Measurements from ENCODE around the gene TMEM97.
"Not testable (repeated sequence)": the region's sequence is repeated elsewhere in the genome, so short reads cannot be mapped to it uniquely, and the experiment has no call there.

Gene TMEM97

DNA sequence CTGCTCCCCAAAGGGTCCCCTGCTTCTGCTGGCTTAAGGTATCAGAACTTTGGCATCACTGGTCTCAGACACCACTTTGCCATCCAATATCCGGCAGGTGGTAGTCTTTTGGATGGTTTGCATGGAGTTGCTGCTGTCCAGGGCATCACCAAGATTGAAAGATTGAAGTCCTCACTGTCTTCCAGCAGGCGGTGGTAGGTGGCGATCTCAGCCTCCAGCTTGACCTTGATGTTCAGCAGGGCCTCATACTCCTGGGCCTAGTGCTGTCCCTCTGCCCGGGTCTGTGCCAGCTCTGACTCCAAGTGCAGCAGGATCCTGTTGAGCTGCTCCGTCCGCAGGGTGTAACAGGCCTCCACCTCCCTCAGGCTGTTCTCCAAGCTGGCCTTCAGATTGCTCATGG lies 43.0 kb upstream of the TMEM97 start:
- H3K4me3 ChIP-seq (ENCODE audit: low read depth, low read length), result no peak overlapping the region
- TF ChIP-seq, protein P1, sequence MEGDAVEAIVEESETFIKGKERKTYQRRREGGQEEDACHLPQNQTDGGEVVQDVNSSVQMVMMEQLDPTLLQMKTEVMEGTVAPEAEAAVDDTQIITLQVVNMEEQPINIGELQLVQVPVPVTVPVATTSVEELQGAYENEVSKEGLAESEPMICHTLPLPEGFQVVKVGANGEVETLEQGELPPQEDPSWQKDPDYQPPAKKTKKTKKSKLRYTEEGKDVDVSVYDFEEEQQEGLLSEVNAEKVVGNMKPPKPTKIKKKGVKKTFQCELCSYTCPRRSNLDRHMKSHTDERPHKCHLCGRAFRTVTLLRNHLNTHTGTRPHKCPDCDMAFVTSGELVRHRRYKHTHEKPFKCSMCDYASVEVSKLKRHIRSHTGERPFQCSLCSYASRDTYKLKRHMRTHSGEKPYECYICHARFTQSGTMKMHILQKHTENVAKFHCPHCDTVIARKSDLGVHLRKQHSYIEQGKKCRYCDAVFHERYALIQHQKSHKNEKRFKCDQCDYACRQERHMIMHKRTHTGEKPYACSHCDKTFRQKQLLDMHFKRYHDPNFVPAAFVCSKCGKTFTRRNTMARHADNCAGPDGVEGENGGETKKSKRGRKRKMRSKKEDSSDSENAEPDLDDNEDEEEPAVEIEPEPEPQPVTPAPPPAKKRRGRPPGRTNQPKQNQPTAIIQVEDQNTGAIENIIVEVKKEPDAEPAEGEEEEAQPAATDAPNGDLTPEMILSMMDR (IDR thresholded peaks at IDR 0.05; ENCODE audit: borderline replicate concordance, insufficient read depth, low read depth, low read length), result no peak

DNA sequence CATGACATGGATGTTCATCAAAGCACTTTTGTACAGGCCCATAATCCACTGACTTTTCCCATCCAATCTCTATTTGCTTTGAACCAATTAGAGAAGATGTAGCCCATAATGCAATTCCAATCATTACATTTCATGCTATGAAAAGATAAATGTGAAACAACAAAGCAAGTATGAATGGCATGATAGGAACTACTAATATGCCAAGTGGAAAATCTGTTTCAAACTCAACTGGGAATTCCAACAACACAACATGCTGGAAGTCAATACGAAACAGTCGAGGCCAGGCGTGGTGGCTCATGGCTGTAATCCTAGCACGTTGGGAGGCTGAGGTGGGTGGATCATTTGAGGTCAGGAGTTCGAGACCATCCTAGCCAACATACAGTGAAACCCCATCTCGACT lies 39.6 kb upstream of the TMEM97 start:
- no peak overlapping the region for H3K4me3 ChIP-seq (ENCODE audit: low read depth, low read length)

DNA sequence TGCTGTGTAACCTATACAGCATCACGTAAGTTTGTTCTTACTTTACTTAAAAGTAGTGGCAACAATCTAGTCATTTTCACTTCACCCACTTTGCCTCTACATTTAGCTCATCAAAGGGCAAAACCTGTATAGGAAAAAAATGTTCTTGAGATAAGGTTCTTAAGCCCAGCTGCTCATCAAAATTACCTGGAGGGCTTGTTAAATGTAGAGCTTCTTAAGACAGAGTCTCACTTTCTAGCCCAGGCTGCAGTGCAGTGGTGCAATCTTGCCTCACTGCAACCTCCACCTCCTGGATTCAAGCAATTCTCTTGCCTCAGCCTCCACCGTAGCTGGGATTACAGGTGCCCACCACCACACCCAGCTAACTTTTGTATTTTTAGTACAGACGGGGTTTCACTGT lies 38.2 kb upstream of the TMEM97 start:
- no peak overlapping the region for H3K4me3 ChIP-seq (ENCODE audit: low read depth, low read length)
- TF ChIP-seq, protein P1 (IDR thresholded peaks at IDR 0.05; ENCODE audit: borderline replicate concordance, insufficient read depth, low read depth, low read length), result no peak

More for the DNA sequence above, 39.6 kb upstream of the TMEM97 start:
- TF ChIP-seq, protein P1 (IDR thresholded peaks at IDR 0.05; ENCODE audit: borderline replicate concordance, insufficient read depth, low read depth, low read length), result no peak

DNA sequence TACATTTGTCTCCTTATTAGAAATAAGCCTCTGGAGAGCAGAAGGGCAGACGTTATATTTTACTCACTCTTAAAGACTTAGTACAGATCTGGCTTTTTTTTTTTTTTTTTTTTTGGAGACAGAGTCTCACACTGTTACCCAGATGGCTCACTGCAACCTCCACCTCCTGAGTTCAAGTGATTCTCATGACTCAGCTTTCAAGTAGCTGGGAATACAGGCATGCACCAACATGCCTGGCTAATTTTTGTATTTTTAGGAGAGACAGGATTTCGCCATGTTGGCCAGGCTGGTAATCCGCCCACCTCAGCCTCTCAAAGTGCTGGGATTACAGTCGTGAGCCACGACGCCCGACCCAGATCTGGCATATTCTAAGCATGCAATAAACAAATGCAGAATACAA lies 36.4 kb upstream of the TMEM97 start:
- TF ChIP-seq, protein P1 (IDR thresholded peaks at IDR 0.05; ENCODE audit: borderline replicate concordance, insufficient read depth, low read depth, low read length), result no peak
- no peak overlapping the region for H3K4me3 ChIP-seq (ENCODE audit: low read depth, low read length)

DNA sequence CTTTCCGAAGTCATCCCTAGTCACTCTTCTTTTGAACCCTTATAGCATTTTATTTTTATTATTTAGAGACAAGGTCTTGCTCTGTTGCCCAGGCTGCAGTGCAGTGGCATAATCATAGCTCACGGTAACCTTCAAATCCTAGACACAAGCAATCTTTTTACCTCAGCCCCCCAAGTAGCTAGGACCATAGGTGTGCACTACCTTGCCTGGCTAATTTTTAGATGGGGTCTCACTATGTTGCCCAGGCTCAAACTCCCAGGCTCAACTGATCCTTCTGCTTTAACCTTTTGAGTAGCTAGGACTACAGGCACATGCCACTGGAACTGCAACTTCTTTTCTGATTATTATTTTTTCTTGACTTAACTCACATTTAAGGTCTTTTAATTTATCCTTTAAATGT lies 33.0 kb upstream of the TMEM97 start:
- TF ChIP-seq, protein P1 (IDR thresholded peaks at IDR 0.05; ENCODE audit: borderline replicate concordance, insufficient read depth, low read depth, low read length), result no peak
- H3K4me3 ChIP-seq (ENCODE audit: low read depth, low read length), result no peak overlapping the region

DNA sequence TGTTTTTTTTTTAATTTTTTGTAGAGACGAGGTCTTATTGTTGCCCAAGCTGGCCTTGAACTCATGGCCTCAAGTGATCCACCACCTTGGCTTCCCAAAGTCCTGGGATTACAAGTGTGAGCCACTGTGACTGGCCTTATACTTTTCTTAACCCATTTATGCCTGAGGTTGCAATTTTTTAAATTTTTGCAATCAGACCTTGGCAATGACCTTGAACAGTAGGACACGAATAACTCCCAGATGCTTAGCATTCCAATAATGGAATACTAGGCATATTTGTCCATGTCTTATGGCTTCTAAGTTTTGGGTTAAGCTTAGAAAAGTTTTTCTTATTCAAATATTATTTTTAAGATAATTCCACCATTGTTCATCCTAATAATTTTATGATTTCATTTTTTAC lies 28.3 kb upstream of the TMEM97 start:
- no peak overlapping the region for H3K4me3 ChIP-seq (ENCODE audit: low read depth, low read length)
- TF ChIP-seq, protein P1 (IDR thresholded peaks at IDR 0.05; ENCODE audit: borderline replicate concordance, insufficient read depth, low read depth, low read length), result no peak

DNA sequence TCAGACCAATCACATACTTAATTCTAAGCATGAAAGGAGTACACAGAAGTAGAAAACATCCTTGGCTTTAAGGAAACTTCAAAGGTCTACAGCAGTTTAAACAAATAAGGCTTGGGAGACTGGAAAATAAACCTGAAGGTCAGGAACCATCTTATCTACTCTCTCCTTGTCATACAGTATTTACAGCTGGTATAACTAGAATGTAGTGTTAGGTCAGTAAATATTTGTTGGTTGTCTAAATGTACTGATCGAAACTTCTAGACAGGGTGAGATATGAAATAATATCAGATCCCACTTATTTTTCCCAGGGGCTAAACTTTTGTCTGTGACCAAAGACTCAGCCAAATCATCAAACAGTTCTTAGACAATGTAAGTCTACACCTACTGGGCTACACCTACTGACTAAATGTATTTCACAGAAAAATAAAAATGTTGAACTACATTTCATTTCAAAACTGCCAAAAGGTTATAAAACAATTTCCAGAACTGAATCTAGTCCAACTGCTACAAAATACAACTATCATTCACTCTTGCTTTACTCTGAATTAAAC lies 27.1 kb upstream of the TMEM97 start:
- no peak overlapping the region for H3K4me3 ChIP-seq (ENCODE audit: low read depth, low read length)
- TF ChIP-seq, protein P1 (IDR thresholded peaks at IDR 0.05; ENCODE audit: borderline replicate concordance, insufficient read depth, low read depth, low read length), result no peak

DNA sequence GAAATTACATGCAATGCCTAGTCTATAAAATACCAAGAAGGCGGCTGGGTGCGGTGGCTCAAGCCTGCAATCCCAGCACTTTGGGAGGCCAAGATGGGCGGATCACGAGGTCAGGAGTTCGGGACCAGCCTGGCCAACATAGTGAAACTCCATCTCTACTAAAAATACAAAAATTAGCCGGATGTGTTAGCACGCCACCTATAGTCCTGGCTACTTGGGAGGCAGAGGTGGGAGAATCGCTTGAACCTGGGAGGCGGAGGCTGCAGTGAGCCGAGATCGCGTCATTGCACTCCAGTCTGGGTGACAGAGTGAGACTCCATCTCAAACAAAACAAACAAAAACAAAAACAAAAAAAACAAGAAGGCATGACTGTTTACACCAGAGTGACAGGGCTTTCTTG lies 26.1 kb upstream of the TMEM97 start:
- not testable (repeated sequence) for H3K4me3 ChIP-seq (ENCODE audit: low read depth, low read length)

Data from GM12875 (cell line).